ENCODE data around the gene RFTN1. TPM values are rescaled to one million over a fixed set of nuclear protein-coding genes. Genes with fewer than 3 reads are reported as not detected.

The RFTN1 gene
- total and polyA plus RNA-seq, 2 donors (not counting 1 experiment from before 2014, with no cell fraction given) = 32.4 to 156 TPM

- no peak overlapping the region for H3K27ac ChIP-seq (ENCODE audit: low read length in 2 of 2)
- H3K36me3 ChIP-seq (replicated peaks in 1 of 2; ENCODE audit: control extremely low read depth in 1 of 2, control insufficient read depth in 1 of 2, extremely low read depth in 1 of 2, insufficient read depth in 2 of 2, low read length in 1 of 2) = no peaks in the 10 kb centered on the region
- H4K20me1 ChIP-seq (ENCODE audit: control insufficient read depth, insufficient read depth, low read length, poor library complexity, severe bottlenecking) = no peaks in the 10 kb centered on the region
- Mint-ChIP-seq H3K27me3 (peaks cover 8% of the 10 kb centered on the region), H3K4me3 (no peak overlapping the region), H3K27ac (no peak overlapping the region), H3K4me1 (peaks cover 2% of the 10 kb centered on the region), H3K9me3 (ENCODE audit: insufficient read depth) (no peaks in the 10 kb centered on the region)
- no peak for ATAC-seq (ENCODE audit: low read depth)
- peaks cover 0 to 3% (median 0%) of the 10 kb centered on the region in 3 donors for H3K9me3 ChIP-seq (ENCODE audit: control extremely low read depth in 1 of 3, control insufficient read depth in 2 of 3, insufficient read depth in 1 of 3, low read length in 2 of 3)
- ChIA-PET CTCF (interaction anchor here (0.7 to 1.6 kb wide), 7 partner anchors 9 to 248 kb away, joined by 3 to 5 read pairs (median 3); no protein-coding TSS in a partner anchor), POLR2A (no interaction called here)
- no peak for TF ChIP-seq CTCF (IDR thresholded peaks at IDR 0.05)
- no peak for TF ChIP-seq EZH2 (IDR thresholded peaks at IDR 0.05; ENCODE audit: borderline replicate concordance, insufficient read depth, low read depth, low read length, poor library complexity, severe bottlenecking)
- no peaks in the 10 kb centered on the region for H3K4me1 ChIP-seq (ENCODE audit: control insufficient read depth in 2 of 2, insufficient read depth in 2 of 2, low read length in 2 of 2)
- intact Hi-C loops (cut with micrococcal nuclease) = no loop called here
- no CpG with 5 or more reads among the region's 4 CpGs for WGBS (ENCODE audit: insufficient coverage)
- DNase-seq = no peak
- no peak overlapping the region for H3K9ac ChIP-seq (ENCODE audit: low read length)
- H2AFZ ChIP-seq (ENCODE audit: insufficient read depth, low read depth, low read length, poor library complexity, severe bottlenecking) = no peak overlapping the region
- peaks cover 3% of the 10 kb centered on the region for H3K79me2 ChIP-seq (ENCODE audit: control insufficient read depth, insufficient read depth, low read length)
- no peak overlapping the region for H3K4me2 ChIP-seq (replicated peaks; ENCODE audit: low read depth, low read length, poor library complexity, severe bottlenecking)
- H3K4me3 ChIP-seq (ENCODE audit: control extremely low read depth in 1 of 5, extremely low read depth in 1 of 5, insufficient read depth in 1 of 5, low read depth in 2 of 5, low read length in 4 of 5) = no peak overlapping the region
- peaks cover 0 to 12% (median 3%) of the 10 kb centered on the region in 4 experiments for H3K27me3 ChIP-seq (replicated peaks in 1 of 4; ENCODE audit: control extremely low read depth in 1 of 4, control insufficient read depth in 3 of 4, insufficient read depth in 4 of 4, low read length in 3 of 4)
These were observed 25.0 kb upstream of the RFTN1 start for GRCh38 chr3:16538507-16538906.

GRCh38 chr3:16536996-16537395, 23.5 kb upstream of the RFTN1 start:
- H3K27ac Mint-ChIP-seq = no peak overlapping the region

More at GRCh38 chr3:16536996-16537395, 23.5 kb upstream of the RFTN1 start:
- no peak overlapping the region for H3K9ac ChIP-seq (ENCODE audit: low read length)
- H3K4me2 ChIP-seq (replicated peaks; ENCODE audit: low read depth, low read length, poor library complexity, severe bottlenecking) = no peak overlapping the region
- no peaks in the 10 kb centered on the region for H4K20me1 ChIP-seq (ENCODE audit: control insufficient read depth, insufficient read depth, low read length, poor library complexity, severe bottlenecking)
- Mint-ChIP-seq H3K27me3 (peaks cover 8% of the 10 kb centered on the region), H3K4me1 (peaks cover 2% of the 10 kb centered on the region), H3K4me3 (no peak overlapping the region), H3K9me3 (ENCODE audit: insufficient read depth) (no peaks in the 10 kb centered on the region)
- intact Hi-C loops (cut with micrococcal nuclease) = no loop called here
- TF ChIP-seq EZH2 (IDR thresholded peaks at IDR 0.05; ENCODE audit: borderline replicate concordance, insufficient read depth, low read depth, low read length, poor library complexity, severe bottlenecking) (no peak), CTCF (IDR thresholded peaks at IDR 0.05) (no peak)
- H3K4me1 ChIP-seq (ENCODE audit: control insufficient read depth in 2 of 2, insufficient read depth in 2 of 2, low read length in 2 of 2) = peaks cover under 1 to 2% of the 10 kb centered on the region in 2 donors
- peaks cover 0 to 3% (median 0%) of the 10 kb centered on the region in 3 donors for H3K9me3 ChIP-seq (ENCODE audit: control extremely low read depth in 1 of 3, control insufficient read depth in 2 of 3, insufficient read depth in 1 of 3, low read length in 2 of 3)
- 69% methylated on average over 3 of the region's 3 CpGs for WGBS (ENCODE audit: insufficient coverage)
- ChIA-PET CTCF (interaction anchor here (0.8 to 2.2 kb wide), 6 partner anchors 9 to 292 kb away, joined by 3 to 14 read pairs (median 3); no protein-coding TSS in a partner anchor), POLR2A (no interaction called here)
- no peak overlapping the region for H3K27ac ChIP-seq (ENCODE audit: low read length in 2 of 2)
- ATAC-seq (ENCODE audit: low read depth) (no peak), DNase-seq (no peak)
- H2AFZ ChIP-seq (ENCODE audit: insufficient read depth, low read depth, low read length, poor library complexity, severe bottlenecking) = no peak overlapping the region
- H3K36me3 ChIP-seq (replicated peaks in 1 of 2; ENCODE audit: control extremely low read depth in 1 of 2, control insufficient read depth in 1 of 2, extremely low read depth in 1 of 2, insufficient read depth in 2 of 2, low read length in 1 of 2) = no peaks in the 10 kb centered on the region
- H3K27me3 ChIP-seq (replicated peaks in 1 of 4; ENCODE audit: control extremely low read depth in 1 of 4, control insufficient read depth in 3 of 4, insufficient read depth in 4 of 4, low read length in 3 of 4) = peaks cover 0 to 9% (median 3%) of the 10 kb centered on the region in 4 experiments
- peaks cover 3% of the 10 kb centered on the region for H3K79me2 ChIP-seq (ENCODE audit: control insufficient read depth, insufficient read depth, low read length)
- H3K4me3 ChIP-seq (ENCODE audit: control extremely low read depth in 1 of 5, extremely low read depth in 1 of 5, insufficient read depth in 1 of 5, low read depth in 2 of 5, low read length in 4 of 5) = no peak overlapping the region
